Retina (tissue), 1 donor: Measurements from ENCODE around the gene HDAC8.
"Not testable (repeated sequence)": the region's sequence is repeated elsewhere in the genome, so short reads cannot be mapped to it uniquely, and the experiment has no call there.

Experiments used
- DNase-seq: peaks from one replicate; pipeline ENCODE4 v3.0.0-alpha.2; 2016

HDAC8 gene

GRCh38 chrX:72440764-72441163, 131.9 kb downstream of the HDAC8 start:
- not testable (repeated sequence) for DNase-seq

DNA sequence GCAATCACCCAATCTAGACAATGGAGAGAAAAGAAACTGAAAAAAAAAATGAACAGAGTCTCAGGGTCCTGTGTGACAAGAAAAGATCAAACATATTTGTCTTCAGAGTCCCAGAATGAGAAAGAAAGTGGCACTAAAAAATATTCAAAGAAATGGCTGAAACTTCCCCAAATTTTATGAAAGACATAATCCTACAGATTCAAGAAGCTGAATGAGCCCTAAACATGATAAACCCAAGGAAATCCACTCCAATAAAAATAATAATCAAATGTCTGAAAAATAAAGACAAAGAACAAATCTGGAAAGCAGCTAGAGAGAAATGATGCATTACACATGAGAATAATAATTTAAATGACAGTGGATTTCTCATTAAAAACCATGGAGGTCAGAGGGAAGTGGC, 136.6 kb downstream of the HDAC8 start:
- no peak for DNase-seq

GRCh38 chrX:72430405-72430968, 142.2 kb downstream of the HDAC8 start:
- DNase-seq, result no peak

- no peak for DNase-seq
Measured at GRCh38 chrX:72421797-72422196, 150.8 kb downstream of the HDAC8 start.

- no peak for DNase-seq
Measured at GRCh38 chrX:72409993-72410392, 162.7 kb downstream of the HDAC8 start.

GRCh38 chrX:72408885-72409284, 163.8 kb downstream of the HDAC8 start:
- no peak for DNase-seq

GRCh38 chrX:72405136-72405535, 167.5 kb downstream of the HDAC8 start:
- not testable (repeated sequence) for DNase-seq

DNA sequence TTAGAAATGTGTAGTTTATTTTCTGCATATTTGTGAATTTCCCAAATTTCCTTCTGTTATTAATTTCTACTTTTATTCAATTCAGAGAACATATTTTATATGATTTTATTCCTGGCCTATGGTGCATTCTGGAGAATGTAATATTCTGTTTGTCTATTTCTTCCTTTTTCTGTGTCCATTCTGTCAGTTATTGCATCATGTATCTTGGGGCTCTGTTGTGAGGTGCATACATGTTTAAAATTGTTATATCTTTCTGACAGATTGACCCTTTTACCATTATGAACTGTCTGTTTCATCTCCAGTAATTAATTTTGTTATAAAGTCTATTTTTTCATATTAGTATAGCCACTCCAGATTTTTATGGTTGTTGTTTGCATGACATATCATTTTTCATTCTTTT, 170.0 kb downstream of the HDAC8 start:
- no peak for DNase-seq

- no peak for DNase-seq
Measured at GRCh38 chrX:72399816-72400215, 172.8 kb downstream of the HDAC8 start.

DNA sequence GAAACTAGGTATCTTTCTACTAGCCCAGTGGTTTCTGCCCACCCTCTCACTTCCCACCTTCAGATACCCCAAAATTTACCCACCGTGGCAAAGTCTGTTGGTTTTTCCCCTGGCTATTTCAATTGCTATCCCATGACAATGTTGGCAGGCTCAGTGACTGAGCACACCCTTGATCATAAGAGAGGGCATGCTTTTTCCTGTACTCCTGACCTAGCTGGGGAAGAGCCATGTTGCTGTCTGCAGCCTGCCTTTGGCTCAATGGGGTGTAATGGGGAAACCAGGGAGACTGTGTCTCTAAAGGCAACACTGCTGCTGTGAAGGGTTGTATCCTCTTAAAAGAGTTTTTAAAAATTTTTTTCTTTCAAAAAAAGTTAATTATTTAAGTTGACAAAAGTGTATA, 176.5 kb downstream of the HDAC8 start:
- DNase-seq, result no peak

- no peak for DNase-seq
Measured at GRCh38 chrX:72395237-72395636, 177.4 kb downstream of the HDAC8 start.

- no peak for DNase-seq
Measured at GRCh38 chrX:72394518-72395170, 178.0 kb downstream of the HDAC8 start.

DNA sequence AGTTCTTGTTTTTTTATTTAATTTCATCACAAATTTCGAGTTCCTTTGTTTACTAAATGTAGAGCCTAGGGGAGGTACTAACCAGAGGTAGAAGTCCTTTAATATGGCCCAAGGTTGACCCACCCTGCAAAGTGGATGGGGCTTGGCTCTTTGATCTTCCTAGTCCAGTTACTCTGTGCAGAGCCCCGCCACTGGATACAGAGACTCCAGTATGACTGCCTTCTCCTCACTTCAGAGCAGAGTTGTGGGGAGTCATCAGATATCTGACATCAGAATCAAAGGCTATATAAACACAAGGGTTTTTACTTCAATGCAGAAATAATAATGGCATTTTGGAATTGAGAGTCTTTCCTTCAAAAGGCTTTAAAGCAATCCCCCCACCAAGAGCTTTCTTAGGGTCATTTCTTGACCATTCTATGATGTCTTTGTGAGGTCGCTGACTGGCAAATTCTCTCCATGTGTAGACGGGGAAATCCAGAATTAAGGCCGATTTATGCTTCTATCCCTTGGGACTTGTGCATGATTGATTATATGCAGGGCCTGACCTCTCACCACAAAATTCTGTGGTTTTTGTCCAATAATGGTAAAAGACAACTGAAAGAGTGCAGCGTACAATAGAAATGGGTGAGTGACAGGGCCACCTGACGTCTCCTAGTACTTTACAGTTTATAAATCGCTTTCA, 178.7 kb downstream of the HDAC8 start:
- no peak for DNase-seq

- DNase-seq, result no peak
Measured at GRCh38 chrX:72392816-72393800, 179.5 kb downstream of the HDAC8 start.

GRCh38 chrX:72392042-72392441, 180.6 kb downstream of the HDAC8 start:
- DNase-seq, result no peak

- no peak for DNase-seq
Measured at GRCh38 chrX:72387247-72387646, 185.4 kb downstream of the HDAC8 start.

DNA sequence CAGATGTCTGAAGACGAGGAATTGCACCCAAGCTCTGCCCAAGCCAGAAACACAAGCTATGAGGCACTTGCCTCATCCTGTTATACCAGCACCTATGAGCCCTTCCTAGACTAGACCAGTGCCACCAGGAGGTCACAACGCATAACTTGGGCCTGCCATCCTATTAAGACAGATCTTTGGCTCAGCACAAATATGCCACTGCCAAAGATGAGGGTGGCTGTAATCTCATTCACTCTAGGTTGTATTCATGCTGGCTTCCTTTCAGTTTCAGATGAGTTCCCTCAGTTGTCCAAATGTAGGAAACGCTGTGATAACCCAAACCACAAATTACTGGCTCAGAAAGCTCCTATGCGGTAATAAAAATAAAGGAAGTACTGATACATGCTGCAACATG, 190.4 kb downstream of the HDAC8 start:
- DNase-seq, result no peak

DNA sequence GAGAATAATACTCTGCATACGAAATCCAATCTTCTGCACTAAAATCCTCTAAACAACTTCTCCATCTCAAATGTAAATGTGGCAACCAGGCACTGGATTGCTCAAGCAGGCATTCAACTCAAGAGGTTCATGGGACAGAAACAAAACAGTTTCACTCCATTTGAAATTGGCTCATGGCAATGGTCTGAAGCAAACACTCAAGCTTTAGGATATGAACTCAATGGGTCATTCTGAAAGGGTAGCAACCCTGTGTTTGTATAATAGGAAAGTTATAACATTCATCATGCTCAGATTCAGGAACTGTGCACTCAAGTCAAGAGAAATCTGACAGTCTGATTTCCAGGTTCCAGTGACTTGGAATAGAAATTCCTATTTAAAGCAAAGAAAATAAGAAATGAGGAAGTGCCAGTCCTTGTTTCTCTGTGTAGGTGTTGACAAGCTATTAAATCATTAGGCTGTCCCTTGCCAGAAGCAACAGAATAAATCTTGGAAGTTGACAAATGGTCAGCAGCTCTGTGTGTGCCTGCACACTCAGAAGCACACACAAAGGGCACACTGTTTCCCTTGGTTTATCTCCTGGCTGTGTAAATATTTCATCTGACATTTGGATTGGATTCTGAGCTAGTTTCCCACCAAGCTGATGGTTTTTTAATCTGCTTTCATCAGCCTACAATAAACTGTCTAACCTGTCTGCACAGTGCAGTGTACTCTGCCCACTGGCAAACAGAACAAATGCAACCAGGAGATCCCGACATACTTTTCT, 191.0 kb downstream of the HDAC8 start:
- no peak for DNase-seq

- DNase-seq, result no peak
Measured at GRCh38 chrX:72376124-72376523, 196.5 kb downstream of the HDAC8 start.

GRCh38 chrX:72373136-72373535, 199.5 kb downstream of the HDAC8 start:
- no peak for DNase-seq

GRCh38 chrX:72372735-72373134, 199.9 kb downstream of the HDAC8 start:
- no peak for DNase-seq

DNA sequence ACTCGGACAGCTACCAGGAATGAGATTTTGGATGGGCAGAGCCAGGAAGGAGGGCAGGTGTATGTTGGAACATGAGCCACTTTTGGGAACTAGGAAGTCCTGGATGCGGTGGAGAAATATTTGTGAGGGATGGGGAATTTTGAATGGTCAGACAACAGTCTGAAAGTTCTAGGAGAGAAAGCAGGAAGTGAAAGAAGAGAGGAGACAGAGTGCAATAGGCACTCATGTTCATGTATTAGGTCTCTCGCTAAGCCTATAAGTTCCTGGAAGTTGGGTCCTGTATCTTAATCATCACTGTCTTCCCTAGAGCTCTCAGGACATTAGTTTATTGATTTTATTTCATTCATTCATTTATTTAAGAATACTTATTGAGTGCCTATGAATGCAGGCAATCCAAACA, 201.2 kb downstream of the HDAC8 start:
- DNase-seq, result no peak
